ENCODE results near the gene CALD1. TPM values are rescaled to one million over a fixed set of nuclear protein-coding genes. Genes with fewer than 3 reads are reported as not detected.
A peak's percentile ranks its signal among the peaks of the same experiment; 100 is the strongest.

The CALD1 gene
- total RNA-seq, 1 experiment from 2014 or later: 47.9 TPM

DNA sequence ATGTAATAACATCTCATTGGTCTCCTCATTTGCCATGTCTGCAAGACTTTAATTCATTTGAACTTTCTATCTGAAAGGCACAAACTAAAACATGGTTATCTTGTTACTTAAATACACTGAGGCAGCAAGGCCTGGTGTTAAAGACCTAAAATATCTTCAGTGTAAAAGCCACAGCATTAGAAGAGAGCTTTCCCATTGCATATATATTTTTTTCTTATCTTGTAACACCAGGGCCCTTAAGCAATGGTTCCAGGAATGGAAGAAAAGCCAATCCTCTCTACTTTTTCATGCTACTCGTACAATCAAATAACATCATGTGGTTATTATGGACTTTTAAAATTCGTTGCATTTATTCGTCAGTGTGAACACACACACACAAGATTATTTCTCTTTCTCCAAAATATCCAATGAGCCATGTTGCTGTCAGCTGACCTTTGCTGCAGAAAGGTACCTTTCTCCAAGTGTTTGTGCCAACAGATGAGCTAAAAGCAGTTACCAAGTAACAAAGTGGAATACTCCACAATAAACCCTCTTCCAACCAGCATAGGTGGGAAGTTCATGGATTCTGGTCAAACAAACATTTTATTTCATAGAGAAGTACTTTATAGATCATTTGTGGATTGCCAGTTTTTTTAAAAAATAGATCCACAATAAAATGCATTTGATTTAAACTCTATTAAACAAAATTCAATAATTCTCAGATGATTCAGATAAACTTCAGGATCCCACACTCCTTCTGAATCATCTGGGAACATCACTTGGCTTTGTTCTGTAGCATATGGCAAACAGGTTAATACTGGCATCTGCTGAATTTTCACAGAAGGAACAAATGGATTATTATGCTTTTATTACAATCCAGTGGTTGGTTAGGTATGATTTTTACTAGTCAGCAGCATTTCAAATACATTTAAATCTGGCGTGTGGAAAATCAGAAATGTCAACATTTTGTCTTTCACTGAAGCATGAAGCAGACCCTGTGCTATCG, 143.6 kb downstream of the CALD1 start:
- H3K27me3 ChIP-seq (replicated peaks; ENCODE audit: insufficient read depth, low read depth, low read length, poor library complexity): no peaks in the 10 kb centered on the region
- POLR2A ChIA-PET (ENCODE audit: low non-redundant PET): no interaction called here
- H3K27ac ChIP-seq (ENCODE audit: low read depth, low read length, poor library complexity, severe bottlenecking): no peak overlapping the region
- CTCF ChIA-PET: no interaction called here
- no peak overlapping the region for H3K4me3 ChIP-seq (ENCODE audit: low read depth, low read length, poor library complexity, severe bottlenecking)
- no peak for DNase-seq (ENCODE audit: low spot score)
- no peaks in the 10 kb centered on the region for H3K9me3 ChIP-seq (ENCODE audit: low read depth, low read length, poor library complexity, severe bottlenecking)
- H3K36me3 ChIP-seq (ENCODE audit: insufficient read depth, low read length, poor library complexity, severe bottlenecking): no peaks in the 10 kb centered on the region
- TF ChIP-seq, protein P1, sequence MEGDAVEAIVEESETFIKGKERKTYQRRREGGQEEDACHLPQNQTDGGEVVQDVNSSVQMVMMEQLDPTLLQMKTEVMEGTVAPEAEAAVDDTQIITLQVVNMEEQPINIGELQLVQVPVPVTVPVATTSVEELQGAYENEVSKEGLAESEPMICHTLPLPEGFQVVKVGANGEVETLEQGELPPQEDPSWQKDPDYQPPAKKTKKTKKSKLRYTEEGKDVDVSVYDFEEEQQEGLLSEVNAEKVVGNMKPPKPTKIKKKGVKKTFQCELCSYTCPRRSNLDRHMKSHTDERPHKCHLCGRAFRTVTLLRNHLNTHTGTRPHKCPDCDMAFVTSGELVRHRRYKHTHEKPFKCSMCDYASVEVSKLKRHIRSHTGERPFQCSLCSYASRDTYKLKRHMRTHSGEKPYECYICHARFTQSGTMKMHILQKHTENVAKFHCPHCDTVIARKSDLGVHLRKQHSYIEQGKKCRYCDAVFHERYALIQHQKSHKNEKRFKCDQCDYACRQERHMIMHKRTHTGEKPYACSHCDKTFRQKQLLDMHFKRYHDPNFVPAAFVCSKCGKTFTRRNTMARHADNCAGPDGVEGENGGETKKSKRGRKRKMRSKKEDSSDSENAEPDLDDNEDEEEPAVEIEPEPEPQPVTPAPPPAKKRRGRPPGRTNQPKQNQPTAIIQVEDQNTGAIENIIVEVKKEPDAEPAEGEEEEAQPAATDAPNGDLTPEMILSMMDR (conservative IDR thresholded peaks at IDR 0.05; ENCODE audit: low read depth, low read length): no peak
- TF ChIP-seq EZH2 (IDR thresholded peaks at IDR 0.05; ENCODE audit: borderline replicate concordance, low read depth, low read length, poor library complexity, severe bottlenecking): no peak
- no TSS peak for BruUV-seq (replicated peaks)
- intact Hi-C loops (cut with micrococcal nuclease; ENCODE audit: unreplicated experiment): no loop called here
- peaks cover 9% of the 10 kb centered on the region for H3K4me1 ChIP-seq (ENCODE audit: insufficient read depth, low read length, poor library complexity, severe bottlenecking)

DNA sequence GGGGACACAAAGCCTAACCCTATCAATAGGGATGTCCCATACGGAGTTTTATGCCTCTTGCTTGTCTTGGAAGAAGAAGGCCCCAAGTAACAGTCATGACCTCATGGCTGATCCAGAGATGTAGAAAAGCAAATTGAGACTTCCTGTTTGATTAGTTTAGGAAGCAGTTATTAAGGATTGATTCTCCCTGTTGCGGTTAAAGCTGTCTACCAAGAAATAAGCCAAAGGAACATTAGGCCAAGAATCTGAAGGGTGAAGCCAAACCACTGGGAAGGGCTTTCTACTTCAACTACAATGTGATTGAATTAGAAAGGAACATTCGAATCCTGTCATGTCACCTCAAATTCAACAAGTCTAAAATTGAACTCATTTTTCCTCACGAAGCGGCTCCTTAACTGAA, 146.3 kb downstream of the CALD1 start:
- BruUV-seq (replicated peaks): no TSS peak
- intact Hi-C loops (cut with micrococcal nuclease; ENCODE audit: unreplicated experiment): no loop called here
- Histone ChIP-seq H3K9me3 (ENCODE audit: low read depth, low read length, poor library complexity, severe bottlenecking) (no peaks in the 10 kb centered on the region), H3K27me3 (replicated peaks; ENCODE audit: insufficient read depth, low read depth, low read length, poor library complexity) (no peaks in the 10 kb centered on the region), H3K4me3 (ENCODE audit: low read depth, low read length, poor library complexity, severe bottlenecking) (no peak overlapping the region), H3K4me1 (ENCODE audit: insufficient read depth, low read length, poor library complexity, severe bottlenecking) (no peaks in the 10 kb centered on the region), H3K36me3 (ENCODE audit: insufficient read depth, low read length, poor library complexity, severe bottlenecking) (no peaks in the 10 kb centered on the region), H3K27ac (ENCODE audit: low read depth, low read length, poor library complexity, severe bottlenecking) (no peak overlapping the region)
- CTCF ChIA-PET: no interaction called here
- peak; percentile 41 for DNase-seq (ENCODE audit: low spot score)
- TF ChIP-seq, protein P1 (conservative IDR thresholded peaks at IDR 0.05; ENCODE audit: low read depth, low read length): no peak
- no peak for TF ChIP-seq EZH2 (IDR thresholded peaks at IDR 0.05; ENCODE audit: borderline replicate concordance, low read depth, low read length, poor library complexity, severe bottlenecking)
- POLR2A ChIA-PET (ENCODE audit: low non-redundant PET): no interaction called here

DNA sequence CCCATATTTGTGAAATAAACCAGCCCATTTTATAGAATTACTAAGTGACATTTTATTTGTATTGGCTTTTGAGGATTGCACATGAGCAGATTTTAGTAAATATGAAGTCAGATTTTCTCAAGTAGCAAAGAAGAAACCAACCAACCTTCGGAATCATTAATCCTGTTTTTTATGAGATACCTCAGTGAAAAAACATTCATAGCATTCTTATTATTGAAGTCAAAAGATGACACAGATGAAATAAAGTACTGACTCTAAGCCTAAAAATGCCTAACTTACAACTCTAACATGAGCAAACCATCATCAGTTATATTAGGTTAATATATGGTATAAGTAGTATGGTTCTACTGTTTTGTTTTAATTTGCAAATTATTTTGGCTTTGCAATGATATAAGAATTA, 147.0 kb downstream of the CALD1 start:
- ChIA-PET POLR2A (ENCODE audit: low non-redundant PET) (no interaction called here), CTCF (no interaction called here)
- Histone ChIP-seq H3K27me3 (replicated peaks; ENCODE audit: insufficient read depth, low read depth, low read length, poor library complexity) (no peaks in the 10 kb centered on the region), H3K27ac (ENCODE audit: low read depth, low read length, poor library complexity, severe bottlenecking) (no peak overlapping the region), H3K36me3 (ENCODE audit: insufficient read depth, low read length, poor library complexity, severe bottlenecking) (no peaks in the 10 kb centered on the region), H3K9me3 (ENCODE audit: low read depth, low read length, poor library complexity, severe bottlenecking) (no peaks in the 10 kb centered on the region), H3K4me3 (ENCODE audit: low read depth, low read length, poor library complexity, severe bottlenecking) (no peak overlapping the region), H3K4me1 (ENCODE audit: insufficient read depth, low read length, poor library complexity, severe bottlenecking) (no peaks in the 10 kb centered on the region)
- BruUV-seq (replicated peaks): no TSS peak
- DNase-seq (ENCODE audit: low spot score): no peak
- TF ChIP-seq, protein P1 (conservative IDR thresholded peaks at IDR 0.05; ENCODE audit: low read depth, low read length): no peak
- TF ChIP-seq EZH2 (IDR thresholded peaks at IDR 0.05; ENCODE audit: borderline replicate concordance, low read depth, low read length, poor library complexity, severe bottlenecking): no peak
- intact Hi-C loops (cut with micrococcal nuclease; ENCODE audit: unreplicated experiment): no loop called here
